GM18526 (cell line): Measurements from ENCODE around the gene USP43.

Experiments
- POLR2A ChIP-seq: IDR thresholded peaks from 3 replicates; pipeline ENCODE4 v1.6.1; 2011; ENCODE audit not compliant: insufficient read length; ENCODE audit errors: extremely low read depth

The USP43 gene

DNA sequence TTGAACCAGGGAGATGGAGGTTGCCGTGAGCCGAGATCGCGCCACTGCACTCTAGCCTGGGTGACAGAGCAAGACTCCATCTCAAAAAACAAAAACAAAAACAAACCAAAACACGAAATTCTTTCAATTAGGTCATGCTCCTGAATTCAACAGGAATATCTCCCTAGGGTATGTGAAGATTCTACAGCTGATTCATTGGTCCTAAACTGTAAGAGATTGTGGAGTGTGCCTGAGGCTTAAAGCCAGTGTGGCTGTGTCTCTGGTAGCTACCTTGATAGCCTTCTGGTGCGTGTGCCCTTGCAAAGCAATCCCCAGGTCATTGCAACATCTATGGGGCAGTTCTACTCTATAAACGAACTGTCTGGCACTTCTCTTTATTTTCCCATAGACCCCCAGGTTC, 48.4 kb downstream of the USP43 start:
- no peak for TF ChIP-seq POLR2A

DNA sequence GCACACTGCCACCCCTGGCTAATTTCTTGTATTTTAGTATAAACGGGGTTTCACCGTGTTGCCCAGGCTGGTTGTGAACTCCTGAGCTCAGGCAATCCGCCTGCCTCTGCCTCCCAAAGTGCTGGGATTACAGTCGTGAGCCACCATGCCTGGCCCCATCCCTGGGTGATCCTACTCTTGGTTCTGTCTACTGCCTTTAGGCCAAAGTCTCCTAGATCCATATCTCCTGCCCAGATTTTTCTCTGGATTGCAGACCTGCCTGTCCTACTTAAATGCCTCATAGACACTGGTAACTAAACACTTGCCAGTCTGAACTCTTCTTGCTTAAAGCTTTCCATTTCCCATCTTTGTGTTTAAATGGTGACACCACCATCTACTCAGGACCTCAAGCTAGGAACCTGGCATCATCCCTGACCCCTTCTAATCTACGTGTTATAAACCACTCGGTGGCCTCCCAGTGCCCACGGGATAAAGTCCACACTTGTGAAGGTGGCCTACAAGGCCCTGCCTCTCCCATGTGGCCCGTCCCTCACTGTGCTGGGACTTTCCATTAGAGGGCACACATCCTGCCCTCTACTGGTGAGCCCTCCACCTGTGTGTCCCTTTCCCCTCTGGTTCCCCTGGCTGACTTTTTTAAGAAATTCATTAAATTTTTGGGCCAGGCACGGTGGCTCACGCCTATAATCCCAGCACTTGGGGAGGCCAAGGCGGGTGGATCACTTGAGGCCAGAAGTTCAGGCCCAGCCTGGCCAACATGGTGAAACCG, 51.1 kb downstream of the USP43 start:
- no peak for TF ChIP-seq POLR2A

DNA sequence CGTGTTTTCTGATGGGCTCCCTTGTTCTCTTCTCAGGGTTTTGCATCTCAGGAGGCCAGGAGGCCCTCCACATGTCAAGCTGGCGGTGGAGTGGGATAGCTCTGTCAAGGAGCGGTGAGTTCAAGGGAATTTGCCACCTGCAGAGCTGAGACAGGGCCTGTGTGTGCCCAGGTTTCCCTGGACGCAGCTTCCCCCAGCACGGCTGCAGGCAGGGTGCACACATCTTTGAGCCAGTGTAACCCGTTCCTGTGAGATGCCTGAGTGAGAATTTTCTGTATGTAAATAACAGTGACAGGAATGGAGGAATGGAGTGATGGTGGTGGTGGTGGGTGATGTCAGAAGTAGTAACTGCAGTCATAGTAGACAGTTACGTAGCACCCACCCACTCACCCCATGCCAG, 54.8 kb downstream of the USP43 start:
- no peak for TF ChIP-seq POLR2A

DNA sequence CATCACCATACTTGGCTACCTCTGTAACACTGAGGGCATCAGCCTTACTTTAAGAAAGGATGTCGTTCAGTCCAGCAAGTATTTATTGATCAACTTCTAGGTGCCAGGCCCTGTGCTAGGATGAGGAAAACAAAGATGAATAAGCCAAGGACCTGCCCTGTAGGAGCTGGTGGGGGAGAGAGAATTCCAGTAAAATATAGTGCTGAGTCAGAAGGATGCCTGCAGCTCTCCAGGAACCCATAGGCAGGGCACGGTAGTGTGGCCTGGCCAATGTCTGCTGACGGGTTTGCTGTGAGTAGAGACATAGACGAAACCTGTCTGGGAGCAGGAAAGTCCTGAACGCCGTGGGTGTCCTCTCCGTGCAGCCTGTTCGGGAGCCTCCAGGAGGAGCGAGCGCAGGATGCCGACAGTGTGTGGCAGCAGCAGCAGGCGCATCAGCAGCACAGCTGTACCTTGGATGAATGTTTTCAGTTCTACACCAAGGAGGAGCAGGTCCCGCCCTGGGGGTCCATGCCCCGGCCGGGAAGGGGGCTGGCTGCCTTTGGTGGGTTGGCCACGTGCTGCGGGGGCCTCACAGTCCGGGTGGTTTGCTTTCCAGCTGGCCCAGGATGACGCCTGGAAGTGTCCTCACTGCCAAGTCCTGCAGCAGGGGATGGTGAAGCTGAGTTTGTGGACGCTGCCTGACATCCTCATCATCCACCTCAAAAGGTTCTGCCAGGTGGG, 55.6 kb downstream of the USP43 start:
- TF ChIP-seq POLR2A: no peak

DNA sequence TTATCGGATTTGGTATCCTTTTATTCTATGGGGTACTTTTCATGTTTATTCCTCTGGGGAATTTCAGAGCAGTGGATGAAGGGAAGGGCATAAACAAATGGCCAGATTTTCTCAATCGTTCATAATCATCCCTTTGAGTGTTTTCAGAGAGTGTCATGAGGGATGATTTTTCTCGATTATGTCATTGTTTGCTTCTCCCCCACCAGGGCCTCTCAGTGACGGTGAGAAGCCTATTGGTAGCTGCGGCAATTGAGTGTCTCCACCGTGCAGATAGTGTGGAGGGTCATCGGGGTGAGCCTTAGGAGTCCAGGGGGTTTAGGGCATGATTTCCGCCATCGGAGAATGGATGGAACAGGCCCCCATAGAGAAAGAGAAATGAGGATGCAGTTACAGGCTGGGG, 57.2 kb downstream of the USP43 start:
- no peak for TF ChIP-seq POLR2A

DNA sequence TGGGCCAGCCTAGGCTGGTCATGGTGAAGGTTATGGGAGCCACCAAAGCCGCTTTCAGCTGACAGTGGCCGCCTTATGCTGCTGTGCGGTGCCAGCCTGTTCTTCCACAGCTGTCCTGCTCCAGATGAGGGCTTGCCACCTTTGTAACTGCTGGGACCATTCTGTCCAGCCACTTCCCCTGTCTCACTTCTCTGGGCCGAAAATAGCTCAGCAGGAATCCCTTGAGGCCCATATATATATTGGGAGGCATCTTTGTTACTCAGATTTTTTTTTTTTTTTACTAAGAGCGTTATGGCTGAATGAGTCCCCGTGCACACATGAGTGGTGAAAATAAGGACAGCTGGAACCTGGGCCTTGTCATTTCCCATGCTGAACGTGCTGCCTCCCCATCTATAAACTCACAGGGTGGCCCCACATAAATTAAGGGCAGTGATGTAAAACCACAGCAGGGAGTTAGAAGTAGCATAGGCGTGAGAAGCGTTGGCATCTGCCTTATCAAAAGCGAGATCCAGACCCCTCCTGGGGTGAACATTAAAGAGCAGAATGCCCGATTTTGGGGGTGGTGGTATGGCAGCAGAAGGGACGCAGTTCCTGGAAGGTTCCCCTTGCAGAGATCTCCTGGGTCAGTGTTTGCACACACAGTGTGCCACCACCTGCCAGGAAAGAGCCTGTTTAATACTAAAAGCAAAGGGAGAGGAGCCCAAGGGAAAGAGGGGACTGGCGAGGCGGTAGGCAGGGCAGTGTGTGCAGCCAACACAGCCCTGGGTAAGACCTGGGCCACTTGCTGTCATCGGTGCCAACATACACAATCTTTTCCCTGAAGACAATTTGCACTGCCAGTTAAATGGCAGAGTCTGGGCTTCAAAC, 57.8 kb downstream of the USP43 start:
- no peak for TF ChIP-seq POLR2A

DNA sequence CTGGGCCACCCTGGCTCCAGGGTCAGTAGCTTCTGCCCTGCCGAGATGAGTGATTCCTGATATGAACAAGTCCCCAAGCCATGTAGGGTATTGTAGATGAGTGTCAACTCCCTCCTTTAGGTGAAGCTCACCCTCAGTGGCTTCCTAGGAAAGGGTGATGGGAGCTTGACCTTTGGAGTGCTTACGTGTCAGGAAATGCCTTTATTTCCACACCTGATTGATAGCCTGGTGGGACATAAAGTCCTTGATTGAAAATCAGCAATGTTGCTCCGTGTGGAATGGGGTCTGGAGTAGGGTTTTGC, 58.4 kb downstream of the USP43 start:
- TF ChIP-seq POLR2A: no peak

DNA sequence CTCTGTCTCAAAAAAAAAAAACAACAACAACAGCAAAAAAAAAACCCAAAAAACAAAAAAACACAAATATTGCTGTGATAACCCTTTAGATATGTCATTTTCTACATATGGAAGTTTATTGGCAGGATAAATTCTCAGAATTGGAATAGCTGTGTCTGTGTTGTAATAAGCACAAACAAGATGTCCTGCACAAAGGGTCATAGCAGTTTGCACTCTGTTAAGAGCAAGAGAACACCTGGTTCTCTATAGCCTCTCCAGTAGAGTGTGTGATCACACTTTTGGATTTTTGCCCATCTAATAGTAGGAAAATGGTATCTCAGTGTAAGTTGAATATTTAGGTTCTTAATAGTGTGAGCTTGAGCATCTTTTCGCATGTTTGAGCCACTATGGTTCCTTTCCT, 60.4 kb downstream of the USP43 start:
- no peak for TF ChIP-seq POLR2A

DNA sequence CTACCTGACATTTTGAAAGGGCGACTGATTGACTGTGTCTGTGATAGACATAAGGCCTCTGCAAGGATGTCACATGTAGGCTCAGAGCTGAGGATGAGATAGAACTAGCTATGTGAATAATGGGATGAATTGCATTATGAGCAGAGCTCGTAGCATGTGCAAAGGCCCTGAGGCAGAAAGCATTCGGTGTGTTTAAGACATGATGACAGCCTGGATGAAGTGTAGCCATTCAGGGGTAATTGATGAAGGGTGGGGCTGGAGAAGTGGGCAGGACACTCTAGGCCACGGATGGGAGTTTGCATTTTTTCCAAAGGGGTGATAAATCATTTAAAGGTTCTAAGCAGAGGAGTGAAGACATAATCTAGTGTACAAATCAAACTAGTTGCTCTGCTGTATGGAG, 62.6 kb downstream of the USP43 start:
- TF ChIP-seq POLR2A: no peak

DNA sequence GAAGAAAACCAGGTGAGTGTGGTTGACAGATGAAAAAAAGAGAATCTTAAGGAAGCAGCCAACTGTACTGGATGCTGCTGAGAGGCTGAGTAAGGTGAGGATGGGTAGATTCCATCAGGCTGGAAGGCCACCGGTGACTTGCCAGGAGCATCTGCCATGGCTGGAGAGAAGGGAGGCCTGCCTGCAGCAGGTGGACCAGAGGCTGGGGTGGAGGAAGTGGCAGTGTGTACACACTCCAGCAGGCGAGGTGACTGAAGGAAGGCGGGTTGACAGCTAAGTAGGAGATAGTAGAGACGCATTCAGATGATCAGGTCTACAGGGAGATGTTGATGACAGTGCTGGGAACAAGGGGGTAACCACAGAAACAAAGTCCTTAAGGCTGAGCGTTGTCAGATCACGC, 69.5 kb downstream of the USP43 start:
- TF ChIP-seq POLR2A: no peak

DNA sequence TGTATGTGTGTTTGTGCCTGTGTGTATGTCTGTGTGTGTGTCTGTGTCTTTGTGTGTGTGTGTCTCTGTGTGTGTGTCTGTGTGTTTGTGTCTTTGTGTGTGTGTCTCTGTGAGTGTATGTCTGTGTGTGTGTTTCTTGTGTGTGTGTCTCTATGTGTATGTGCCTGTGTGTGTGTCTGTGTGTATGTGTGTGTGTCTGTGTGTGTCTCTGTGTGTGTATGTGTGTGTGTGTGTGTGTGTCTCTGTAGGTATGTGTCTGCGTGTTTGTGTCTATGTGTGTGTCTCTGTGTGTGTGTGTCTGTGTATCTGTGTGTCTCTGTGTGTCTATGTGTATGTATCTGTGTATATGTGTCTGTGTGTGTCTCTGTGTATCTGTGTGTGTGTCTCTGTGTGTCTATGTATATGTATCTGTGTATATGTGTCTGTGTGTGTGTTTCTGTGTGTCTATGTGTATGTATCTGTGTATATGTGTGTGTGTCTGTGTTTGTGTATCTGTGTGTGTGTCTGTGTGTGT, 70.2 kb downstream of the USP43 start:
- TF ChIP-seq POLR2A: no peak

DNA sequence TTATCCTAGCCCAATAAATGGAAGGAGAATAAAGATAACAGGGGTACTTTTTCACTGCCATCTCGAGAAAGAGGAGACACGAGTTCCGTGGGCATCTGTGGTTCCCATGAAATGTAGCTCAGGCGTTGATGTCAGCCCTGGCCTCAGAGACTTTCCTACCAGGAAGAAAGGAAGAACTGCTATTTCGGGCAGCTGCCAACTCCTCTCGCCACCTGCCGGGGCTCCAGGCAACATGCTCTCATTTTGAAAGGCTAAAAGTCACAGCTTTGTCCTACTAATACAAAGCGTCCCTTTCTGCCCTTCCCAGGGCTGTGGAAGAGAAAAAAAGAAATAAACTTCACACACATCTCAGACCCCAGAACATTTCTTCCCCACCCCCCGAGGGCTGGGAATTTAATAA, 80.3 kb downstream of the USP43 start:
- no peak for TF ChIP-seq POLR2A

DNA sequence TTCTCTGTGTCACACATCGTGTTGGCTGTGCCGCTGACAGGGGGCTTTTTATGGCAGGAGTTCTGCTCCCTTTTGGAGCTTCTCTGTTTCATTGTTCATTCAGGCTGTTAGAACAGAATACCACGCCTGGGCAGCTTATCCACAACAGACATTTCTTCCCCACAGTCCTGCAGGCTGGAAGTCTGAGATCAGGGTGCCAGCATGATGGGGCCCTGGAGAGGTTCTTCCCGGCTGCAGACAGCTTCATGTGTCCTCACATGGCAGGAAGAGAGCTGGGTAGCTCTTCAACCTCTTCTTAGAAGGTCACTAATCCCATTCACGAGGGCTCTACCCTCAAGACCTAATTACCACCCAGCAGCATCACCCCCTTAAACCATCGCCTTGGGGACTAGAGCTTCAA, 81.0 kb downstream of the USP43 start:
- no peak for TF ChIP-seq POLR2A

DNA sequence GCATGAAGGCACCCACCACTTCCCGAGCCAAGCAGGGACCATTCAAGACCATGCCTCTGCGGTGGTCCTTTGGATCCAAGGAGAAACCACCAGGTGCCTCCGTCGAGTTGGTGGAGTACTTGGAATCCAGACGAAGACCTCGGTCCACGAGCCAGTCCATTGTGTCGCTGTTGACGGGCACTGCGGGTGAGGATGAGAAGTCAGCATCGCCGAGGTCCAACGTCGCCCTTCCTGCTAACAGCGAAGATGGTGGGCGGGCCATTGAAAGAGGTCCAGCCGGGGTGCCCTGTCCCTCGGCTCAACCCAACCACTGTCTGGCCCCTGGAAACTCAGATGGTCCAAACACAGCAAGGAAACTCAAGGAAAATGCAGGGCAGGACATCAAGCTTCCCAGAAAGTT, 82.7 kb downstream of the USP43 start:
- TF ChIP-seq POLR2A: no peak

DNA sequence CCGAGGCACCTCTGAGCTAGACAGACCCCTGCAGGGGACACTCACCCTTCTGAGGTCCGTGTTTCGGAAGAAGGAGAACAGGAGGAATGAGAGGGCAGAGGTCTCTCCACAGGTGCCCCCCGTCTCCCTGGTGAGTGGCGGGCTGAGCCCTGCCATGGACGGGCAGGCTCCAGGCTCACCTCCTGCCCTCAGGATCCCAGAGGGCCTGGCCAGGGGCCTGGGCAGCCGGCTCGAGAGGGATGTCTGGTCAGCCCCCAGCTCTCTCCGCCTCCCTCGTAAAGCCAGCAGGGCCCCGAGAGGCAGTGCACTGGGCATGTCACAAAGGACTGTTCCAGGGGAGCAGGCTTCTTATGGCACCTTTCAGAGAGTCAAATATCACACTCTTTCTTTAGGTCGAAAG, 83.2 kb downstream of the USP43 start:
- TF ChIP-seq POLR2A: no peak
